ENCODE results near the gene CTNS. TPM values are rescaled to one million over a fixed set of nuclear protein-coding genes. Genes with fewer than 3 reads are reported as not detected.

CTNS gene
- total and polyA plus RNA-seq, 4 donors, result 7.7 to 24.9 (median 19.2) TPM

GRCh38 chr17:3665834-3666233, 29.3 kb downstream of the CTNS start:
- Histone ChIP-seq H3K9ac (ENCODE audit: insufficient read depth in 1 of 2, low read length in 2 of 2) (no peak overlapping the region), H3K4me1 (ENCODE audit: control insufficient read depth in 5 of 5, insufficient read depth in 5 of 5, low read length in 5 of 5) (peaks cover 4 to 26% (median 9%) of the 10 kb centered on the region in 5 donors), H3K27me3 (ENCODE audit: control insufficient read depth in 3 of 3, insufficient read depth in 3 of 3, low read length in 2 of 3) (no peaks in the 10 kb centered on the region), H3K27ac (ENCODE audit: low read depth in 1 of 2, low read length in 1 of 2) (peak overlapping the region in 1 of 2 donors; percentile 100), H3K36me3 (ENCODE audit: control insufficient read depth in 4 of 4, insufficient read depth in 4 of 4, low read length in 4 of 4) (peaks cover 5 to 28% (median 18%) of the 10 kb centered on the region in 4 donors), H3K4me3 (no peak overlapping the region), H3K9me3 (ENCODE audit: control insufficient read depth in 4 of 4, insufficient read depth in 3 of 4, low read length in 3 of 4) (no peaks in the 10 kb centered on the region)
- no peak for ATAC-seq (ENCODE audit: insufficient read depth, low FRiP score)
- WGBS, 2 donors, result 86 to 96% methylated on average over 5 of the region's 5 CpGs
- no peak for DNase-seq
- no peak for TF ChIP-seq CTCF (IDR thresholded peaks at IDR 0.05; ENCODE audit: control extremely low read depth, extremely low read depth)

GRCh38 chr17:3666516-3666915, 30.0 kb downstream of the CTNS start:
- DNase-seq (no peak), ATAC-seq (ENCODE audit: insufficient read depth, low FRiP score) (no peak)
- no peaks in the 10 kb centered on the region for H3K27me3 ChIP-seq (ENCODE audit: control insufficient read depth in 3 of 3, insufficient read depth in 3 of 3, low read length in 2 of 3)
- H3K27ac ChIP-seq (ENCODE audit: low read depth in 1 of 2, low read length in 1 of 2), result peak overlapping the region; percentile 41 to 100
- H3K36me3 ChIP-seq (ENCODE audit: control insufficient read depth in 4 of 4, insufficient read depth in 4 of 4, low read length in 4 of 4), result peaks cover 5 to 25% (median 19%) of the 10 kb centered on the region in 4 donors
- no peaks in the 10 kb centered on the region for H3K9me3 ChIP-seq (ENCODE audit: control insufficient read depth in 4 of 4, insufficient read depth in 3 of 4, low read length in 3 of 4)
- TF ChIP-seq CTCF (IDR thresholded peaks at IDR 0.05; ENCODE audit: control extremely low read depth, extremely low read depth), result no peak
- no peak overlapping the region for H3K4me3 ChIP-seq
- 81 to 90% methylated on average over 6 of the region's 6 CpGs for WGBS, 2 donors
- H3K4me1 ChIP-seq (ENCODE audit: control insufficient read depth in 5 of 5, insufficient read depth in 5 of 5, low read length in 5 of 5), result peaks cover 4 to 26% (median 9%) of the 10 kb centered on the region in 5 donors
- peak overlapping the region in 1 of 2 donors; percentile 19 for H3K9ac ChIP-seq (ENCODE audit: insufficient read depth in 1 of 2, low read length in 2 of 2)

- H3K4me1 ChIP-seq (ENCODE audit: control insufficient read depth in 5 of 5, insufficient read depth in 5 of 5, low read length in 5 of 5), result peaks cover 4 to 26% (median 9%) of the 10 kb centered on the region in 5 donors
- H3K4me3 ChIP-seq, result peak overlapping the region; percentile 82
- peak overlapping the region; percentile 73 to 92 for H3K9ac ChIP-seq (ENCODE audit: insufficient read depth in 1 of 2, low read length in 2 of 2)
- no peaks in the 10 kb centered on the region for H3K9me3 ChIP-seq (ENCODE audit: control insufficient read depth in 4 of 4, insufficient read depth in 3 of 4, low read length in 3 of 4)
- peak overlapping the region; percentile 99 to 100 for H3K27ac ChIP-seq (ENCODE audit: low read depth in 1 of 2, low read length in 1 of 2)
- TF ChIP-seq CTCF (IDR thresholded peaks at IDR 0.05; ENCODE audit: control extremely low read depth, extremely low read depth), result no peak
- H3K27me3 ChIP-seq (ENCODE audit: control insufficient read depth in 3 of 3, insufficient read depth in 3 of 3, low read length in 2 of 3), result no peaks in the 10 kb centered on the region
- peak; percentile 83 for ATAC-seq (ENCODE audit: insufficient read depth, low FRiP score)
- peak; percentile 94 to 95 (median 94) for DNase-seq
- WGBS, 2 donors, result 5 to 10% methylated on average over 34 to 39 of the region's 39 CpGs
- H3K36me3 ChIP-seq (ENCODE audit: control insufficient read depth in 4 of 4, insufficient read depth in 4 of 4, low read length in 4 of 4), result peaks cover 5 to 23% (median 15%) of the 10 kb centered on the region in 4 donors
These were observed 31.1 kb downstream of the CTNS start for GRCh38 chr17:3667366-3668278.

Measured in lung (tissue), 12 donors.